IPS-18a (cell line): ENCODE results near the gene NT5DC4.

Source experiments
- H3K27ac ChIP-seq: one replicate; pipeline ENCODE4 v1.5.1; 2013; ENCODE audit warnings: low read length
- H3K27me3 ChIP-seq: one replicate; pipeline ENCODE4 v1.6.1; 2013; ENCODE audit warnings: mild to moderate bottlenecking, low read length; ENCODE audit not compliant: control insufficient read depth, insufficient read depth
- H3K36me3 ChIP-seq: one replicate; pipeline ENCODE4 v1.6.1; 2013; ENCODE audit warnings: low read depth, low read length; ENCODE audit not compliant: control insufficient read depth
- H3K4me1 ChIP-seq: one replicate; pipeline ENCODE4 v1.6.1; 2013; ENCODE audit warnings: low read depth, low read length; ENCODE audit not compliant: control insufficient read depth
- H3K4me3 ChIP-seq: one replicate; pipeline ENCODE4 v1.5.1; 2013; ENCODE audit warnings: low read length
- H3K9ac ChIP-seq: one replicate; pipeline ENCODE4 v1.6.1; 2013; ENCODE audit warnings: mild to moderate bottlenecking, low read length, moderate library complexity
- H3K9me3 ChIP-seq: one replicate; pipeline ENCODE4 v1.6.1; 2013; ENCODE audit warnings: low read depth, low read length; ENCODE audit not compliant: control insufficient read depth

The NT5DC4 gene

GRCh38 chr2:112726487-112727190 is 5.8 kb downstream of the NT5DC4 start:
- H3K4me1 ChIP-seq: no peaks in the 10 kb centered on the region
- H3K27me3 ChIP-seq: no peaks in the 10 kb centered on the region
- no peak overlapping the region for H3K4me3 ChIP-seq
- no peak overlapping the region for H3K27ac ChIP-seq
- no peaks in the 10 kb centered on the region for H3K9me3 ChIP-seq
- no peaks in the 10 kb centered on the region for H3K36me3 ChIP-seq
- no peak overlapping the region for H3K9ac ChIP-seq

GRCh38 chr2:112727276-112728028 is 6.6 kb downstream of the NT5DC4 start:
- Histone ChIP-seq H3K27me3 (no peaks in the 10 kb centered on the region), H3K4me1 (no peaks in the 10 kb centered on the region), H3K4me3 (no peak overlapping the region), H3K9ac (no peak overlapping the region), H3K27ac (no peak overlapping the region), H3K36me3 (no peaks in the 10 kb centered on the region), H3K9me3 (no peaks in the 10 kb centered on the region)

GRCh38 chr2:112728029-112728362 is 7.2 kb downstream of the NT5DC4 start:
- H3K36me3 ChIP-seq: no peaks in the 10 kb centered on the region
- H3K27me3 ChIP-seq: no peaks in the 10 kb centered on the region
- H3K4me1 ChIP-seq: no peaks in the 10 kb centered on the region
- H3K9me3 ChIP-seq: no peaks in the 10 kb centered on the region
- H3K4me3 ChIP-seq: no peak overlapping the region
- H3K9ac ChIP-seq: no peak overlapping the region
- no peak overlapping the region for H3K27ac ChIP-seq

- H3K36me3 ChIP-seq: no peaks in the 10 kb centered on the region
- no peaks in the 10 kb centered on the region for H3K4me1 ChIP-seq
- H3K27ac ChIP-seq: no peak overlapping the region
- no peaks in the 10 kb centered on the region for H3K9me3 ChIP-seq
- no peak overlapping the region for H3K4me3 ChIP-seq
- H3K27me3 ChIP-seq: no peaks in the 10 kb centered on the region
- no peak overlapping the region for H3K9ac ChIP-seq
Observed at GRCh38 chr2:112728378-112729175, 7.8 kb downstream of the NT5DC4 start.

GRCh38 chr2:112730216-112730615 is 9.4 kb downstream of the NT5DC4 start:
- H3K4me3 ChIP-seq: no peak overlapping the region
- no peak overlapping the region for H3K9ac ChIP-seq
- H3K36me3 ChIP-seq: no peaks in the 10 kb centered on the region
- no peaks in the 10 kb centered on the region for H3K9me3 ChIP-seq
- H3K4me1 ChIP-seq: no peaks in the 10 kb centered on the region
- H3K27me3 ChIP-seq: no peaks in the 10 kb centered on the region
- H3K27ac ChIP-seq: no peak overlapping the region

- H3K4me3 ChIP-seq: no peak overlapping the region
Observed at GRCh38 chr2:112730791-112731190, 10.0 kb downstream of the NT5DC4 start.

GRCh38 chr2:112731479-112731878 is 10.7 kb downstream of the NT5DC4 start:
- Histone ChIP-seq H3K9me3 (no peaks in the 10 kb centered on the region), H3K27ac (no peak overlapping the region), H3K36me3 (no peaks in the 10 kb centered on the region), H3K4me1 (no peaks in the 10 kb centered on the region), H3K9ac (no peak overlapping the region), H3K27me3 (no peaks in the 10 kb centered on the region), H3K4me3 (no peak overlapping the region)

More at GRCh38 chr2:112730791-112731190, 10.0 kb downstream of the NT5DC4 start:
- H3K27ac ChIP-seq: no peak overlapping the region
- no peaks in the 10 kb centered on the region for H3K4me1 ChIP-seq
- no peak overlapping the region for H3K9ac ChIP-seq
- H3K36me3 ChIP-seq: no peaks in the 10 kb centered on the region
- H3K9me3 ChIP-seq: no peaks in the 10 kb centered on the region
- H3K27me3 ChIP-seq: no peaks in the 10 kb centered on the region

GRCh38 chr2:112733456-112733855 is 12.6 kb downstream of the NT5DC4 start:
- no peak overlapping the region for H3K4me3 ChIP-seq
- H3K27ac ChIP-seq: no peak overlapping the region
- no peaks in the 10 kb centered on the region for H3K27me3 ChIP-seq
- peaks cover 6% of the 10 kb centered on the region for H3K36me3 ChIP-seq
- no peaks in the 10 kb centered on the region for H3K9me3 ChIP-seq
- no peaks in the 10 kb centered on the region for H3K4me1 ChIP-seq
- no peak overlapping the region for H3K9ac ChIP-seq

GRCh38 chr2:112733871-112734270 is 13.1 kb downstream of the NT5DC4 start:
- Histone ChIP-seq H3K27ac (no peak overlapping the region), H3K4me1 (no peaks in the 10 kb centered on the region), H3K36me3 (peaks cover 9% of the 10 kb centered on the region), H3K27me3 (no peaks in the 10 kb centered on the region), H3K4me3 (no peak overlapping the region), H3K9ac (no peak overlapping the region), H3K9me3 (no peaks in the 10 kb centered on the region)

- Histone ChIP-seq H3K4me1 (no peaks in the 10 kb centered on the region), H3K27me3 (no peaks in the 10 kb centered on the region), H3K9ac (no peak overlapping the region), H3K4me3 (no peak overlapping the region), H3K9me3 (no peaks in the 10 kb centered on the region), H3K36me3 (peaks cover 43% of the 10 kb centered on the region), H3K27ac (no peak overlapping the region)
Observed at GRCh38 chr2:112737542-112738232, 16.9 kb downstream of the NT5DC4 start.

GRCh38 chr2:112740527-112740926 is 19.7 kb downstream of the NT5DC4 start:
- Histone ChIP-seq H3K36me3 (peaks cover 46% of the 10 kb centered on the region), H3K27ac (no peak overlapping the region)

More at GRCh38 chr2:112740527-112740926, 19.7 kb downstream of the NT5DC4 start:
- Histone ChIP-seq H3K9me3 (no peaks in the 10 kb centered on the region), H3K9ac (no peak overlapping the region), H3K4me1 (no peaks in the 10 kb centered on the region), H3K4me3 (no peak overlapping the region), H3K27me3 (no peaks in the 10 kb centered on the region)
